ENCODE measurements around the gene DPCD.

- TF ChIP-seq POLR2AphosphoS5 (IDR thresholded peaks at IDR 0.05; ENCODE audit: low read depth, low read length) (no peak), CTCF (IDR thresholded peaks at IDR 0.05; ENCODE audit: control extremely low read depth in 1 of 3, insufficient read depth in 1 of 3, low read depth in 1 of 3, low read length in 3 of 3) (no peak), YY1 (IDR thresholded peaks at IDR 0.05; ENCODE audit: low read depth, low read length) (no peak), POLR2A (IDR thresholded peaks at IDR 0.05; ENCODE audit: control extremely low read depth in 1 of 2, low read depth in 2 of 2, low read length in 2 of 2) (no peak), CHD2 (IDR thresholded peaks at IDR 0.05; ENCODE audit: low read length) (no peak), ZNF274 (IDR thresholded peaks at IDR 0.05; ENCODE audit: borderline replicate concordance, extremely low read depth, low read length) (no peak), GABPA (IDR thresholded peaks at IDR 0.05; ENCODE audit: borderline replicate concordance, insufficient read depth, low read length) (no peak), TAF7 (optimal IDR thresholded peaks at IDR 0.05; ENCODE audit: borderline replicate concordance, low read depth, low read length) (no peak), EZH2 (IDR thresholded peaks at IDR 0.05; ENCODE audit: low read depth, low read length, severe bottlenecking) (no peak)
Observed at GRCh38 chr10:101560298-101561067, 27.6 kb upstream of the DPCD start.

All from H1 (cell line).